NB4 (cell line): ENCODE results near the gene GTF2H1.

Experiments
- POLR2A ChIP-seq: IDR thresholded peaks from 2 replicates; pipeline ENCODE4 v1.6.1; 2011; ENCODE audit warnings: mild to moderate bottlenecking; ENCODE audit not compliant: insufficient read length; ENCODE audit errors: extremely low read depth
- TF ChIP-seq, protein P1 (sequence below): IDR thresholded peaks from one replicate; pipeline ENCODE4 v1.5.1; 2012; ENCODE audit warnings: low read depth, low read length
- TF ChIP-seq, protein P2 (sequence below): IDR thresholded peaks from 2 replicates; pipeline ENCODE4 v1.6.1; 2011; ENCODE audit warnings: low read depth, low read length

DNA sequence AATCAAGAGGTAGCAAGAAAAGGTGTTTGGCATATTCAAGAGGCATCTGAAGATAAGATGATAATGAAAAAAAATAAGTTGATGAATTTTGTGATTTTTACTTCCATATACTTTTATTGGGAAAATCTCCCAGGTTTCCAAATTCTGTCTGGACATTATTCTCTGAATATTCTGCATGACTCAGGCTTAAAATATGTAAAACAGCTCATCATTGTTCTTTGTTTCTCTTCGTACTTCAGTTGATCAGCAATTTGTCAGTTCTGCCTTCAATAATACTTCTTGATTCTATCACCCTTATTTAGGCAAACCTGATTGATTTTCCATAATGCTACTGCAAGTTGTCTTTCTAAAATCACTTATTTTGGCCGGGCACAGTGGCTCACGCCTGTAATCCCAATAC, 30.2 kb downstream of the GTF2H1 start:
- no peak for TF ChIP-seq POLR2A
- TF ChIP-seq, protein P1, sequence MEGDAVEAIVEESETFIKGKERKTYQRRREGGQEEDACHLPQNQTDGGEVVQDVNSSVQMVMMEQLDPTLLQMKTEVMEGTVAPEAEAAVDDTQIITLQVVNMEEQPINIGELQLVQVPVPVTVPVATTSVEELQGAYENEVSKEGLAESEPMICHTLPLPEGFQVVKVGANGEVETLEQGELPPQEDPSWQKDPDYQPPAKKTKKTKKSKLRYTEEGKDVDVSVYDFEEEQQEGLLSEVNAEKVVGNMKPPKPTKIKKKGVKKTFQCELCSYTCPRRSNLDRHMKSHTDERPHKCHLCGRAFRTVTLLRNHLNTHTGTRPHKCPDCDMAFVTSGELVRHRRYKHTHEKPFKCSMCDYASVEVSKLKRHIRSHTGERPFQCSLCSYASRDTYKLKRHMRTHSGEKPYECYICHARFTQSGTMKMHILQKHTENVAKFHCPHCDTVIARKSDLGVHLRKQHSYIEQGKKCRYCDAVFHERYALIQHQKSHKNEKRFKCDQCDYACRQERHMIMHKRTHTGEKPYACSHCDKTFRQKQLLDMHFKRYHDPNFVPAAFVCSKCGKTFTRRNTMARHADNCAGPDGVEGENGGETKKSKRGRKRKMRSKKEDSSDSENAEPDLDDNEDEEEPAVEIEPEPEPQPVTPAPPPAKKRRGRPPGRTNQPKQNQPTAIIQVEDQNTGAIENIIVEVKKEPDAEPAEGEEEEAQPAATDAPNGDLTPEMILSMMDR = no peak
- TF ChIP-seq, protein P2, sequence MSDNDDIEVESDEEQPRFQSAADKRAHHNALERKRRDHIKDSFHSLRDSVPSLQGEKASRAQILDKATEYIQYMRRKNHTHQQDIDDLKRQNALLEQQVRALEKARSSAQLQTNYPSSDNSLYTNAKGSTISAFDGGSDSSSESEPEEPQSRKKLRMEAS = no peak
